HG02678 (cell line): Measurements from ENCODE around the gene CLIC6.

Source experiments
- ATAC-seq: cut with Tn5 transposase; IDR thresholded peaks from one replicate; pipeline ENCODE4 v1.9.1; 2021; ENCODE audit warnings: mild to moderate bottlenecking, moderate library complexity; ENCODE audit not compliant: unreplicated experiment

Gene CLIC6

GRCh38 chr21:34668803-34669148 is at the start of gene CLIC6:
TSS of gene CLIC6 (plus strand) at chr21:34668994. CDS start at chr21:34669389, 395 bp downstream.
- no peak for ATAC-seq

DNA sequence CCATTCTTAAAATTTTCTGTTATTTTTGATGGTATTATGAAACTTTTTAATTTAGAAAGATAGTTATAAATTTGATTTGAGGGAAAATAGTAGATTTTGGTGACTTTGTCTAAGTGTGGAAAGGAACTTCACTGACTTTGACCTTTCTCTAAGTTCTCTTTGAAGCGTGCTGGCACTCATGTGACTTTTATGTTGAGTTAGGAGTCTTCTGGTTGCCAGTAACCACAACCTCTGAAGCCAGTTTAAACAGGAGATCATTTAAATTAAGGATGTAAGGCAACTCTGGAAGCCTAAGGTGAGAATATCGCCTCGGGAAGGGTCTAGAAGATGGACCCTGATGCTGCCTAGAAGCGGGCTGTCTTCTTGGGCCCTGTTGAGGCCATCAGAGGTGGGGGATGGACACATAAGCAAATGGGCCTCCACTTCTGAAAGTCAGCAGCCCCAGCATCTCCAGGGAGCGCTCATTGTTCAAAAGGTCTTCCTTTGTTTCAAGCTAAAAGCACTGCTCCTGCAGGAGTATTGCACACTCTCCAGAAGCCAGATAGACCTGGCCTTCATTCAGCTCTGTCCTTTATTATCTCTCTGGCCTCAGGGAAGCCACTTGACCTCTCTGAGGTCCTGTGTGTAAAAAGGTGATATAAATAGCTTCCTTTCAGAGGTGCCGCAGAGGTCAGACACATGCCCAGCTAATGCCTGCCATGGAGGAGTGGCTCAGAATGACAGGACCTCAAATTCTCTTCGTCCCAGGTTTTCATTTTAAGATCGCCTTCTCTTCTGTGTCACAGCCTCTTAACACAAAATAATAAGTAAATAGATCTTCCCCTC is 48.7 kb upstream of the CLIC6 start:
- no peak for ATAC-seq

GRCh38 chr21:34621434-34622350 is 47.1 kb upstream of the CLIC6 start:
- ATAC-seq = no peak

GRCh38 chr21:34623516-34623915 is 45.3 kb upstream of the CLIC6 start:
- no peak for ATAC-seq

DNA sequence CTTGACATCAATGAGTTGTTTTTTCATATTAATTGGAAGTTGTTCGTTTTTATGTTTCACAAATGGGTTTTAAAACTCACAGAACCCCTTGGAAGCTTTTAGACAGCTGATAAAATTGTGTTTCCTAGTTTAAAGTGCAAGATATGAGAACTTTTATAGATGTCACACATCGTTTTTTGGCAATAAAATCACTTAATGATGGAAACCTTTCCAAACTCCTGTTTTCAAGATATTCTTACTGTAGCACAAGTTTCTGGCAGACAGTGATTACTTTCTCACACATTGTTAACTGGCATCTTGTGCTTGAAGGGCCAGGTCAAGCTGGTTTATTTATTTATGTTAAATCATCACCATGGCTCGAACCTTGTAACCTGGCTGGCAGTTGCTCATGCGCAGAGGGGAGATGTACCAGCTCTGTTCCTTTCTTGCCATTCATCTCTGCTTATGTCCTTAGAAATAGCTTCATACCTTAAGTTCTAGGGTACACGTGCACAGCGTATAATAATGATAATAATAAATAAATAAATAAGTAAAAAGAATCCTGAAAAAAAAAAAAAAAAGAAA is 43.7 kb upstream of the CLIC6 start:
- ATAC-seq = no peak

DNA sequence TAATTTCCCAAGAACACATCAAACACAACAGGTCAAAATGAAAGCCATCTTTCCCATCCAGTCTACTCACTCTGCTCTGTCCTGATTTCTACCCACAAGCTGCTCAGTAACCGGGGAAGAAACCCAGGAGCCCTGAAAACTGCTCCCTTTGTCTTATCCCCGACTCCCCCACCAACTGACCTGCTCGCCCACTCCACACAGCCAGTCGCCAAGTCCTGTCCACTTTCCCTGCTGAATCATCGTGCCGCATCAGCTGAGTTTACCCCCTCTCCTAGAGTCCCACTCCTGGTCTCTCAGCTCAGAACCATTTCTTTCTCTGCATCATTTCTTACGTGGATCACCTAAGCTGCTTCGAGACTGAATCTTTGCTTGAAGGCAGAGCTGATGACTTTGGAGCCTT is 42.7 kb upstream of the CLIC6 start:
- no peak for ATAC-seq

DNA sequence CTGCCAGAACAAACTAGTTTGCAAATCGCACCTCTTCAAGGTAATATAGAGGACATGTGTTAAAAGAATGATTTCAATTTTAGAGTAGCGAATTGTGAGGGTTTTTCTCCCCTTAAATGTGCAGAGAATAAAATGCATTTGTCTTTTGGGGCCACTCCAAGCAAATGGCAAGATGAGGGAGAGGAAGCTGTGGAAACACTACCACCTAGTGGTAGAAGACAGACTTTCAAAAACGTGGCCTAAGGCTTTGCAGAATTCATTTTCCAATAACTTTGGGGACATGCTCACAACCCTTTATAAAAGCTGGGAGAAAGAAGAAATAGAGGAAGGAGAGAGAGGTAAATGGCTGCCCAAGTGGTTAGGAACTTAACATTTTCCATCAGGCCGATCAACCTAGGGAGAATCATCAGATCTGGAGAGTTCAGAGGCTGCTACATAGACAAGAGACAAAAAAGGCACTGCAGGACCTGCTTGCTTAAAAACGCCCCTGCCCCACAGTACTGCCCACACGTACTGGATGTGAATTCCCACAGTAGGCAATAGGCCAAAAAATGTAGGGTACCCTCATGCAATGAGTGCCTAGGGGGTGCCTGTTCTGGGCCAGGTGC is 38.2 kb upstream of the CLIC6 start:
- ATAC-seq = no peak

DNA sequence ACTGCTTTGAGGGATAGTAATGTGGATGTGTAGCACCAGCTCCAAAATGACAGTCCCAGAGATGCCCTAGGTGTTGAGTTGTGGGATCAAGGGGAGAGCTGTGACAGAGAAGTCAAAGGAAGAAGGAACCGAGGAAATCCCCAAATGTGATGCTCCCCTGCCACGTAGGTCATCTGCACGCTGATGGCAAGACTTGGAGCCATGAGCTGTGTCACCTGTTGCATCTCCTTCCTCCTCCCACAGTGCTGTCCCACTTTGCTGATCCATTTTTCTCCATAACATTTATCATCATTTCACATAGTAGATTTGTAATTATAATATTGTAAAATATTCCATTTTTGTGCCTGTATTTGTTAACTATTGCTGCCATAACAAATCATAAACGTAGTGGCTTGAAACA is 36.3 kb upstream of the CLIC6 start:
- ATAC-seq = no peak

- ATAC-seq = no peak
These were observed 33.5 kb upstream of the CLIC6 start for GRCh38 chr21:34635307-34635706.

- ATAC-seq = no peak
These were observed 31.8 kb upstream of the CLIC6 start for GRCh38 chr21:34636961-34637360.

DNA sequence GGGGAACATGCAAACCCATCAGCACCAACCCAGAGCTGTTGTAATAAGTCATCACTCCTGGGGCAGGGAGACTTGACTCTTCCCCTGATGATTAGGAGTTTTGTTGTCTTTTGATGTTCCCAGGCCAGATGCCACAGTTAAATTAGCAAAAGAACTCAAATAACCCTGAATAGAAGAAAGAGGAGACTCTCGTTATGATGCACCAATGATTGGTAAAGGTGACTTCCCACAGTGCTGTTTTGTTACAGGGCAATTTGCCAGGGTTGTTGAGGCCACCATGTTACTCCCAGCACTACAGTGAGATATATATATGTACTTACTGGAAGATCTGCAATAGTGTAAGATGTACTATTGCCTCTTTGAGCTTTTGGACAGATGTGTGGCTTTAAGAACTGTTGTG is 29.5 kb upstream of the CLIC6 start:
- no peak for ATAC-seq

- ATAC-seq = peak; percentile 42
These were observed 28.7 kb upstream of the CLIC6 start for GRCh38 chr21:34639882-34640788.

GRCh38 chr21:34640858-34641257 is 27.9 kb upstream of the CLIC6 start:
- no peak for ATAC-seq

GRCh38 chr21:34642211-34643075 is 26.4 kb upstream of the CLIC6 start:
- ATAC-seq = peak; percentile 57

DNA sequence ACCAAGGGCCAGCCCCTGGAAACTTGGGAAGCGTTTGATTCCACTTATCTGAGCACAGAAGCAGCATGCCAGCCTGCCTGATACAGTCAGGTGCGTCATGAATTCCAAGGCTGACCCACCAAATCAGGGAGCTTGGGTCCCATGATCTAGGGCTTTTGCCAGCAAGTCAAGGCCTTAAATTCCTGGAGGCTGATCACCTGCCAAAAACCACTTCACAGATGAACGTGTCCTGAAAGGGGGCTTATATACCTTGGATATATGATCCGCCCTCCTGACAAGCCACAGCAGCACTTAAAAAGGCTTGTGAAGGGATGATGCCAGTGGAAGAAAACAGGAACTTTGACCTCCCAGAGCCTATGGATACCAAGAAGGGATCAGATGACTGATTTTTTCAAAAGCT is 24.0 kb upstream of the CLIC6 start:
- no peak for ATAC-seq

- ATAC-seq = no peak
These were observed 21.2 kb upstream of the CLIC6 start for GRCh38 chr21:34647555-34647954.

GRCh38 chr21:34648739-34649297 is 20.0 kb upstream of the CLIC6 start:
- ATAC-seq = no peak

GRCh38 chr21:34649400-34649799 is 19.4 kb upstream of the CLIC6 start:
- no peak for ATAC-seq

GRCh38 chr21:34650861-34651431 is 17.8 kb upstream of the CLIC6 start:
- ATAC-seq = no peak
